Ishikawa (cell line): Measurements from ENCODE around the gene FLT1.

Experiments
- CEBPB ChIP-seq: IDR thresholded peaks from 2 replicates; pipeline ENCODE4 v1.6.1; 2012
- EP300 ChIP-seq: IDR thresholded peaks from 2 replicates; pipeline ENCODE4 v1.6.1; 2012; ENCODE audit warnings: borderline replicate concordance
- MAX ChIP-seq: IDR thresholded peaks from 2 replicates; pipeline ENCODE4 v1.6.1; 2012
- TAF1 ChIP-seq: IDR thresholded peaks from 2 replicates; pipeline ENCODE4 v1.6.1; 2012; ENCODE audit warnings: low read depth, mild to moderate bottlenecking
- TCF12 ChIP-seq: IDR thresholded peaks from 2 replicates; pipeline ENCODE4 v1.6.1; 2012; ENCODE audit warnings: low read depth
- YY1 ChIP-seq: IDR thresholded peaks from 2 replicates; pipeline ENCODE4 v1.6.1; 2012; ENCODE audit warnings: low read depth

GRCh38 chr13:28250542-28250941 lies 244.4 kb downstream of the FLT1 start:
- TF ChIP-seq CEBPB, result no peak
- no peak for TF ChIP-seq MAX
- no peak for TF ChIP-seq YY1
- TF ChIP-seq TAF1, result no peak
- TF ChIP-seq EP300, result no peak
- no peak for TF ChIP-seq TCF12
